ES-I3 (cell line): ENCODE measurements around the gene SLC35A5.

Source experiments
- H3K36me3 ChIP-seq: 2 replicates; pipeline ENCODE4 v1.6.1; 2013; ENCODE audit warnings: mild to moderate bottlenecking, low read length, control low read depth, moderate library complexity; ENCODE audit not compliant: insufficient read depth
- H3K4me1 ChIP-seq: 2 replicates; pipeline ENCODE4 v1.6.1; 2013; ENCODE audit warnings: mild to moderate bottlenecking, control low read depth, low read length; ENCODE audit not compliant: insufficient read depth
- H3K9ac ChIP-seq: 2 replicates; pipeline ENCODE4 v1.6.1; 2013; ENCODE audit warnings: low read depth, mild to moderate bottlenecking, low read length, moderate library complexity
- H3K9me3 ChIP-seq: 2 replicates; pipeline ENCODE4 v1.6.1; 2013; ENCODE audit warnings: mild to moderate bottlenecking, low read length, moderate library complexity; ENCODE audit not compliant: control insufficient read depth, insufficient read depth

SLC35A5 gene

GRCh38 chr3:112587336-112587735, 25.5 kb downstream of the SLC35A5 start:
- H3K36me3 ChIP-seq = peaks cover 9% of the 10 kb centered on the region; the same call in 1 of the 2 replicates
- peaks cover 1% of the 10 kb centered on the region; the same call in 1 of the 2 replicates for H3K4me1 ChIP-seq
- H3K9ac ChIP-seq = no peak overlapping the region
- no peaks in the 10 kb centered on the region for H3K9me3 ChIP-seq

GRCh38 chr3:112593258-112593657, 31.4 kb downstream of the SLC35A5 start:
- Histone ChIP-seq H3K9me3 (no peaks in the 10 kb centered on the region), H3K36me3 (no peaks in the 10 kb centered on the region; the same call in 1 of the 2 replicates), H3K4me1 (peaks cover 9% of the 10 kb centered on the region; the same call in 1 of the 2 replicates), H3K9ac (no peak overlapping the region)

- Histone ChIP-seq H3K4me1 (peaks cover 9% of the 10 kb centered on the region; the same call in 1 of the 2 replicates), H3K9me3 (no peaks in the 10 kb centered on the region), H3K9ac (no peak overlapping the region), H3K36me3 (no peaks in the 10 kb centered on the region)
These were observed 33.0 kb downstream of the SLC35A5 start for GRCh38 chr3:112594856-112595255.

GRCh38 chr3:112597945-112598344, 36.1 kb downstream of the SLC35A5 start:
- no peak overlapping the region for H3K9ac ChIP-seq
- peaks cover 1% of the 10 kb centered on the region; the same call in 1 of the 2 replicates for H3K4me1 ChIP-seq
- H3K36me3 ChIP-seq = no peaks in the 10 kb centered on the region
- H3K9me3 ChIP-seq = no peaks in the 10 kb centered on the region

- H3K9me3 ChIP-seq = no peaks in the 10 kb centered on the region
- H3K9ac ChIP-seq = no peak overlapping the region
- no peaks in the 10 kb centered on the region for H3K4me1 ChIP-seq
- no peaks in the 10 kb centered on the region for H3K36me3 ChIP-seq
These were observed 36.9 kb downstream of the SLC35A5 start for GRCh38 chr3:112598731-112599130.

GRCh38 chr3:112602217-112602838, 40.5 kb downstream of the SLC35A5 start:
- no peaks in the 10 kb centered on the region for H3K9me3 ChIP-seq
- H3K4me1 ChIP-seq = no peaks in the 10 kb centered on the region
- H3K9ac ChIP-seq = no peak overlapping the region
- no peaks in the 10 kb centered on the region for H3K36me3 ChIP-seq

- H3K9me3 ChIP-seq = no peaks in the 10 kb centered on the region
- no peak overlapping the region for H3K9ac ChIP-seq
- H3K36me3 ChIP-seq = no peaks in the 10 kb centered on the region
- H3K4me1 ChIP-seq = no peaks in the 10 kb centered on the region
These were observed 42.7 kb downstream of the SLC35A5 start for GRCh38 chr3:112604536-112604935.

- Histone ChIP-seq H3K9ac (no peak overlapping the region), H3K36me3 (no peaks in the 10 kb centered on the region), H3K4me1 (no peaks in the 10 kb centered on the region), H3K9me3 (no peaks in the 10 kb centered on the region)
These were observed 43.4 kb downstream of the SLC35A5 start for GRCh38 chr3:112605285-112605684.

GRCh38 chr3:112606098-112606497, 44.3 kb downstream of the SLC35A5 start:
- Histone ChIP-seq H3K4me1 (no peaks in the 10 kb centered on the region), H3K9ac (no peak overlapping the region), H3K36me3 (no peaks in the 10 kb centered on the region), H3K9me3 (no peaks in the 10 kb centered on the region)

- Histone ChIP-seq H3K36me3 (no peaks in the 10 kb centered on the region), H3K9me3 (no peaks in the 10 kb centered on the region), H3K9ac (no peak overlapping the region), H3K4me1 (peaks cover 4% of the 10 kb centered on the region; the same call in 1 of the 2 replicates)
These were observed 46.0 kb downstream of the SLC35A5 start for GRCh38 chr3:112607863-112608262.

GRCh38 chr3:112610121-112610520, 48.3 kb downstream of the SLC35A5 start:
- H3K36me3 ChIP-seq = no peaks in the 10 kb centered on the region
- no peak overlapping the region for H3K9ac ChIP-seq
- no peaks in the 10 kb centered on the region for H3K9me3 ChIP-seq
- H3K4me1 ChIP-seq = peaks cover 4% of the 10 kb centered on the region; the same call in 1 of the 2 replicates

- Histone ChIP-seq H3K9me3 (no peaks in the 10 kb centered on the region), H3K9ac (no peak overlapping the region), H3K36me3 (no peaks in the 10 kb centered on the region), H3K4me1 (peaks cover 17% of the 10 kb centered on the region)
These were observed 50.1 kb downstream of the SLC35A5 start for GRCh38 chr3:112611752-112612515.

GRCh38 chr3:112615989-112616731, 54.3 kb downstream of the SLC35A5 start:
- no peaks in the 10 kb centered on the region for H3K9me3 ChIP-seq
- H3K9ac ChIP-seq = no peak overlapping the region; the same call in 1 of the 2 replicates
- H3K36me3 ChIP-seq = no peaks in the 10 kb centered on the region

GRCh38 chr3:112617285-112617684, 55.4 kb downstream of the SLC35A5 start:
- Histone ChIP-seq H3K36me3 (no peaks in the 10 kb centered on the region), H3K9ac (no peak overlapping the region), H3K4me1 (peaks cover 15% of the 10 kb centered on the region), H3K9me3 (no peaks in the 10 kb centered on the region)

More at GRCh38 chr3:112615989-112616731, 54.3 kb downstream of the SLC35A5 start:
- peaks cover 19% of the 10 kb centered on the region for H3K4me1 ChIP-seq
